PC-9 (cell line): ENCODE measurements around the gene IL1RL1.

Experiments used
- EZH2 ChIP-seq: fragments of 200-600 bp; sonication (generic); IDR thresholded peaks from 2 replicates; pipeline ENCODE4 v1.8.0; 2017; ENCODE audit warnings: antibody characterized with exemption, low read depth
- TF ChIP-seq, protein P1 (sequence below): fragments of 200-600 bp; sonication (generic); conservative IDR thresholded peaks from 2 replicates; pipeline ENCODE4 v1.6.1; 2017; ENCODE audit warnings: mixed run types, antibody characterized with exemption, mild to moderate bottlenecking, moderate library complexity

DNA sequence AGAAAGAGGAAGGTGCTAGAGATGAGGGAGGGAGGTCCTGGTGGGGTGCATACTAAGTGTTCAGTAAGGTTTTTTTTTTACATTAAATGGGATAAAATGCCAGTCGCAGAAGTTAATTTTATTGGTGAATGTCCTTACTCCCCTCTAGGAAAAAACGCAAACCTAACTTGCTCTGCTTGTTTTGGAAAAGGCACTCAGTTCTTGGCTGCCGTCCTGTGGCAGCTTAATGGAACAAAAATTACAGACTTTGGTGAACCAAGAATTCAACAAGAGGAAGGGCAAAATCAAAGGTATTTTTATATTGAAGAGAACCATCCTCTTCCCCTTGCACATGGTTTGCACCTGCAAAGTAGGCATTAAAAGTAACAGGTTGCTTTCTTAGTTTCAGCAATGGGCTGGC, 31.5 kb downstream of the IL1RL1 start:
- TF ChIP-seq, protein P1, sequence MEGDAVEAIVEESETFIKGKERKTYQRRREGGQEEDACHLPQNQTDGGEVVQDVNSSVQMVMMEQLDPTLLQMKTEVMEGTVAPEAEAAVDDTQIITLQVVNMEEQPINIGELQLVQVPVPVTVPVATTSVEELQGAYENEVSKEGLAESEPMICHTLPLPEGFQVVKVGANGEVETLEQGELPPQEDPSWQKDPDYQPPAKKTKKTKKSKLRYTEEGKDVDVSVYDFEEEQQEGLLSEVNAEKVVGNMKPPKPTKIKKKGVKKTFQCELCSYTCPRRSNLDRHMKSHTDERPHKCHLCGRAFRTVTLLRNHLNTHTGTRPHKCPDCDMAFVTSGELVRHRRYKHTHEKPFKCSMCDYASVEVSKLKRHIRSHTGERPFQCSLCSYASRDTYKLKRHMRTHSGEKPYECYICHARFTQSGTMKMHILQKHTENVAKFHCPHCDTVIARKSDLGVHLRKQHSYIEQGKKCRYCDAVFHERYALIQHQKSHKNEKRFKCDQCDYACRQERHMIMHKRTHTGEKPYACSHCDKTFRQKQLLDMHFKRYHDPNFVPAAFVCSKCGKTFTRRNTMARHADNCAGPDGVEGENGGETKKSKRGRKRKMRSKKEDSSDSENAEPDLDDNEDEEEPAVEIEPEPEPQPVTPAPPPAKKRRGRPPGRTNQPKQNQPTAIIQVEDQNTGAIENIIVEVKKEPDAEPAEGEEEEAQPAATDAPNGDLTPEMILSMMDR, result no peak
- TF ChIP-seq EZH2, result no peak
